ENCODE results near the gene HMGCLL1.

DNA sequence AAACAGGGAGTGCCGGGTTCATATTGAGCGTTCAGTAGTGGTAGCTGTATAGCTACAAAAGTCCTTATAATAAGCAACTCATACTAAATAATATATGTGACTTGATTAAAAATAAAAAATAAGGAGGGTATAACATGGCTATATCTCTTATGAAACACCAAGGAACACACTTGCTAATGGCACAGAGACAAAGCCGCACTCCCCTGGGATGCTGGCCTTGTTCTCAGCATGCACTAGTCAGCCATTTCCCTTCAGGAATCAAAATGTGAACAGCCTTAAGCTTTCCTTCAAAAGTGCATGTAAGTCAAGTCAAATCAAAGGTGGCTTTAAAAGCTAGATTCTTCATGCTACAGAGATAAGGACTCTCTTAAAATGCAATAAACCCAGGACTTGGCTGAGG lies 9.4 kb downstream of the HMGCLL1 start:
- TF ChIP-seq POLR2A (IDR thresholded peaks at IDR 0.05; ENCODE audit: low read length) (no peak), GATA1 (IDR thresholded peaks at IDR 0.05; ENCODE audit: low read depth, low read length) (no peak)

Measured in erythroblast (primary cell).